DOHH2 (cell line): ENCODE data around the gene ADGRB3.

ENCODE experiments used
- CTCF ChIP-seq: fragments of 200-600 bp; sonication (generic); IDR thresholded peaks from one replicate; pipeline ENCODE4 v1.5.1; 2014; ENCODE audit warnings: antibody characterized with exemption, mild to moderate bottlenecking, low read depth, low read length; ENCODE audit not compliant: poor library complexity, severe bottlenecking
- EZH2phosphoT487 ChIP-seq: fragments of 200-600 bp; sonication (generic); IDR thresholded peaks from 2 replicates; pipeline ENCODE4 v1.6.1; 2017; ENCODE audit warnings: borderline replicate concordance, mild to moderate bottlenecking, antibody characterized with exemption, low read length, moderate library complexity, mixed read lengths

- TF ChIP-seq CTCF (no peak), EZH2phosphoT487 (no peak)
Observed at GRCh38 chr6:68677058-68677457, 42.0 kb downstream of the ADGRB3 start.
